ENCODE data around the gene TNS1. TPM values are rescaled to one million over a fixed set of nuclear protein-coding genes. Genes with fewer than 3 reads are reported as not detected.

TNS1 gene
- total RNA-seq, 1 experiment from 2014 or later: 6.2 TPM

GRCh38 chr2:217798743-217799562 lies 203.8 kb downstream of the TNS1 start:
- Histone ChIP-seq H4K20me1 (ENCODE audit: insufficient read depth) (no peaks in the 10 kb centered on the region), H3K9ac (ENCODE audit: low read length) (no peak overlapping the region), H3K79me2 (ENCODE audit: insufficient read depth, low read length) (no peaks in the 10 kb centered on the region), H3K27me3 (ENCODE audit: insufficient read depth, low read length) (no peaks in the 10 kb centered on the region), H3K4me2 (ENCODE audit: low read length) (no peak overlapping the region), H3K9me2 (ENCODE audit: insufficient read depth) (no peaks in the 10 kb centered on the region), H3K4me1 (ENCODE audit: control insufficient read depth in 1 of 2, insufficient read depth in 2 of 2, low read length in 2 of 2) (no peaks in the 10 kb centered on the region), H3K36me3 (ENCODE audit: control insufficient read depth in 1 of 2, insufficient read depth in 2 of 2, low read length in 2 of 2) (no peaks in the 10 kb centered on the region), H3K4me3 (replicated peaks in 1 of 2; ENCODE audit: low read depth in 1 of 2, low read length in 2 of 2) (no peak overlapping the region), H3K9me3 (ENCODE audit: control insufficient read depth in 1 of 2, insufficient read depth in 1 of 2, low read depth in 1 of 2, low read length in 2 of 2) (no peaks in the 10 kb centered on the region), H3K27ac (ENCODE audit: low read depth, low read length) (no peak overlapping the region), H2AFZ (ENCODE audit: low read depth, low read length, poor library complexity, severe bottlenecking) (no peak overlapping the region)
- TF ChIP-seq JUND (IDR thresholded peaks at IDR 0.05): no peak
- TF ChIP-seq REST (IDR thresholded peaks at IDR 0.05; ENCODE audit: low read depth): no peak
- TF ChIP-seq ATF3 (IDR thresholded peaks at IDR 0.05): no peak
- no peak for TF ChIP-seq CTCF (IDR thresholded peaks at IDR 0.05 in 2 of 3, conservative IDR thresholded peaks at IDR 0.05 in 1 of 3; ENCODE audit: borderline replicate concordance in 1 of 3, insufficient read depth in 1 of 3, low read depth in 2 of 3, low read length in 2 of 3)
- TF ChIP-seq SIN3A (IDR thresholded peaks at IDR 0.05; ENCODE audit: low read depth): no peak
- TF ChIP-seq SP1 (IDR thresholded peaks at IDR 0.05; ENCODE audit: low read depth): no peak
- TF ChIP-seq YY1 (IDR thresholded peaks at IDR 0.05; ENCODE audit: extremely low read depth, insufficient replicate concordance, low read depth, low read length): no peak
- TF ChIP-seq EZH2 (IDR thresholded peaks at IDR 0.05): no peak
- TF ChIP-seq POLR2A (IDR thresholded peaks at IDR 0.05; ENCODE audit: borderline replicate concordance, extremely low read depth, insufficient read depth, insufficient read length): no peak
- TF ChIP-seq SRF (IDR thresholded peaks at IDR 0.05; ENCODE audit: low read depth): no peak
- TF ChIP-seq EZH2phosphoT487 (IDR thresholded peaks at IDR 0.05; ENCODE audit: borderline replicate concordance): no peak
- TF ChIP-seq ZFX (IDR thresholded peaks at IDR 0.05): no peak
- no peak for TF ChIP-seq ZNF274 (IDR thresholded peaks at IDR 0.05; ENCODE audit: low read depth, low read length)
- no peak for TF ChIP-seq ZBTB33 (IDR thresholded peaks at IDR 0.05; ENCODE audit: extremely low read depth, insufficient replicate concordance, low read length)
- no peak for TF ChIP-seq RAD21 (IDR thresholded peaks at IDR 0.05; ENCODE audit: low read depth)
- TF ChIP-seq MAX (IDR thresholded peaks at IDR 0.05): no peak
- TF ChIP-seq FOSL1 (IDR thresholded peaks at IDR 0.05; ENCODE audit: low read depth): no peak
- TF ChIP-seq EGR1 (IDR thresholded peaks at IDR 0.05; ENCODE audit: low read depth): no peak
- ChIA-PET RAD21 (ENCODE audit: low non-redundant PET in 1 of 2, low total read pairs in 2 of 2, uncharacterized antibody in 2 of 2, unreplicated experiment in 2 of 2) (no interaction called here), CTCF (no interaction called here), POLR2A (no interaction called here)
- ATAC-seq (no peak), DNase-seq (ENCODE audit: low read depth, low spot score) (no peak)
- intact Hi-C loops (cut with micrococcal nuclease): no loop called here
- BruUV-seq (replicated peaks): no TSS peak

Data from HCT116 (cell line).